ENCODE results near the gene FBXO11.

- TF ChIP-seq ZNF281 (CRISPR knock-in tag; IDR thresholded peaks at IDR 0.05) (no peak), RELA (CRISPR knock-in tag; IDR thresholded peaks at IDR 0.05; ENCODE audit: borderline replicate concordance) (no peak), CTCF (IDR thresholded peaks at IDR 0.05) (no peak), MXD4 (CRISPR knock-in tag; IDR thresholded peaks at IDR 0.05; ENCODE audit: borderline replicate concordance) (no peak), ZNF232 (CRISPR knock-in tag; IDR thresholded peaks at IDR 0.05) (no peak), SP1 (CRISPR knock-in tag; conservative IDR thresholded peaks at IDR 0.05) (no peak), FOXP1 (CRISPR knock-in tag; IDR thresholded peaks at IDR 0.05; ENCODE audit: borderline replicate concordance) (no peak), PREB (CRISPR knock-in tag; IDR thresholded peaks at IDR 0.05; ENCODE audit: borderline replicate concordance) (no peak), KAT7 (CRISPR knock-in tag; IDR thresholded peaks at IDR 0.05; ENCODE audit: borderline replicate concordance) (no peak)
Observed at GRCh38 chr2:47903781-47904490, 2.4 kb downstream of the FBXO11 start.
